Measurements from ENCODE around the gene PATE4. TPM values are rescaled to one million over a fixed set of nuclear protein-coding genes. Genes with fewer than 3 reads are reported as not detected.

The PATE4 gene
- total RNA-seq, 2 experiments from 2014 or later: not detected

DNA sequence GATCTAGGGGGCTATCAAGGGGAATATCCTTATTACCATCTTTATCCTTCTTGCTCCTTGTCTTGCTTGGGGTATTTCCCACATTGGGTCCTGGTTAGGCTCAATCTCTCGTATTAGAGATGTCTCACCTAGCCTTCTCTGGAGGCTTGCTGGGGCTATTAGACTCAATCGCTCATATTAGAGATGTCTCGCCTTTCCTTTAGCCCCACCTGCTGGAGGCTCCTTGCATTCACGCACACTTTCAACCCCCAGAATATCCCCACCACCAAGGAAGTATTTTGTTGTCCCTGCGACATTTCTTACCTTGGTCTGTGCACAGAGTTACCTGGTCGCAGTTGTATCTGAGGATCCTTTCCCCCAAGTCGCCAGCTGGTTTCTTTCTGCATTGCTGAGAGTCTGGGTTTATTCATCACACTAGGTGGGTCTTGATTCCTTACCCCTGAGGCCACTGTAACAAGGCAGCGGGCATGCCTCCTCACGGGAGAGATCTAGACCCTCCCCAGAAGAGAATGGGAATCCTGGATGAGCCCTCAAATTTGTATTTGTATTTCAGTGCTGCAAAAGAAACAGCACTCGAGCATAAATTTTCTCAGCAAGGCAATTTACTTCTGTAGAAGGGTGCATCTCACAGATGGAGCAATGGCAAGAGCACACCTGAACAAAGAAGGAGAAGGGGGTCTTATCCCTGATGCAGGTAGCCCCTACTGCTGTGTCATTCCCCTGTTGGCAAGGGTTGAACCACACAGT lies 38.4 kb downstream of the PATE4 start:
- H3K4me1 Mint-ChIP-seq: no peaks in the 10 kb centered on the region
- peaks cover 14% of the 10 kb centered on the region for H3K27me3 Mint-ChIP-seq
- peaks cover 3% of the 10 kb centered on the region for H3K9me3 Mint-ChIP-seq
- DNase-seq: no peak
- H3K4me3 Mint-ChIP-seq: no peak overlapping the region
- no peak overlapping the region for H3K27ac Mint-ChIP-seq
- H3K36me3 Mint-ChIP-seq: no peaks in the 10 kb centered on the region

DNA sequence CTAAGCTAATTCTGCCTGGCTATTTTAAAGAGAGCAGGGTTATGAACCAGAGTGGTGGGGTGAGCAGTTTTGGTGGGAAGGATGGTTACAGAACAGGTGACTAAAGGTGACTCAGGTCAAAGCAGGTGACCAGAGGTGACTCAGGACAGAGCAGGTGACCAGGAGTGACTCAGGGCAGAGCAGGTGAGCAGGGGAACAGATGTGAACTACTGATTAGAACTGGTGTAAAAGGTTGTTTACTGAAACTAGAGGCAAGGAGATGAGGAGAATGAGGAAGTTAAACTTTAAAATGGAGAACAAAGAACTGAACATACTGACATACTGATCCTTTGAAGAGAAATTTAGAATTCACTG lies 39.0 kb downstream of the PATE4 start:
- Mint-ChIP-seq H3K27ac (no peak overlapping the region), H3K9me3 (peaks cover 3% of the 10 kb centered on the region), H3K27me3 (peaks cover 14% of the 10 kb centered on the region), H3K4me3 (no peak overlapping the region), H3K4me1 (no peaks in the 10 kb centered on the region), H3K36me3 (no peaks in the 10 kb centered on the region)
- DNase-seq: no peak

- Mint-ChIP-seq H3K27ac (no peak overlapping the region), H3K9me3 (peaks cover 3% of the 10 kb centered on the region), H3K4me3 (no peak overlapping the region), H3K27me3 (peaks cover 14% of the 10 kb centered on the region), H3K4me1 (no peaks in the 10 kb centered on the region), H3K36me3 (no peaks in the 10 kb centered on the region)
- no peak for DNase-seq
Observed at GRCh38 chr11:125873881-125874555, 40.9 kb downstream of the PATE4 start.

GRCh38 chr11:125874556-125875124 lies 41.5 kb downstream of the PATE4 start:
- H3K36me3 Mint-ChIP-seq: no peaks in the 10 kb centered on the region

GRCh38 chr11:125881291-125881690 lies 48.2 kb downstream of the PATE4 start:
- no peak for DNase-seq
- peaks cover 1% of the 10 kb centered on the region for H3K36me3 Mint-ChIP-seq
- no peaks in the 10 kb centered on the region for H3K9me3 Mint-ChIP-seq
- peaks cover 3% of the 10 kb centered on the region for H3K27me3 Mint-ChIP-seq
- H3K4me3 Mint-ChIP-seq: no peak overlapping the region
- no peak overlapping the region for H3K27ac Mint-ChIP-seq
- H3K4me1 Mint-ChIP-seq: no peaks in the 10 kb centered on the region

More at GRCh38 chr11:125874556-125875124, 41.5 kb downstream of the PATE4 start:
- Mint-ChIP-seq H3K4me1 (no peaks in the 10 kb centered on the region), H3K27ac (no peak overlapping the region), H3K4me3 (no peak overlapping the region), H3K27me3 (peaks cover 14% of the 10 kb centered on the region), H3K9me3 (peaks cover 3% of the 10 kb centered on the region)
- DNase-seq: peak; percentile 39

DNA sequence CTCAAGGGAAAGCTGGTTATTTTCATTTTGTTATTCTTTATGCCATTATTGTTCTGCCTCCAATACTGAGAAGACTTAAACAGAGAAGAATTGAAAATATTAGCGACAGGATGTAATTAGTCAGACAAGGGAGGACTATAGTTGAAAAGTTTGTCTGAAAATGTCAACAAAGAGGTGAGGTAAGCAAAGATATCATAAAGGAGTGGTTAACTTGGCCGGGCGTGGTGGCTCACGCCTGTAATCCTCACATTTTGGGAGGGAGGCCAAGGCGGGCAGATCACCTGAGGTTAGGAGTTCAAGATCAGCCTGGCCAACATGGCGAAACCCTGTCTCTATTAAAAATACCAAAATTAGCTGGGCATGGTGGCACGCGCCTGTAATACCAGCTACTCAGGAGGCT lies 50.3 kb downstream of the PATE4 start:
- Mint-ChIP-seq H3K4me1 (peaks cover 8% of the 10 kb centered on the region), H3K4me3 (no peak overlapping the region), H3K27me3 (peaks cover 8% of the 10 kb centered on the region), H3K36me3 (peaks cover 5% of the 10 kb centered on the region), H3K27ac (no peak overlapping the region), H3K9me3 (peaks cover 1% of the 10 kb centered on the region)
- no peak for DNase-seq

GRCh38 chr11:125886997-125887372 lies 53.9 kb downstream of the PATE4 start:
- peak; percentile 52 for DNase-seq
- Mint-ChIP-seq H3K9me3 (peaks cover 1% of the 10 kb centered on the region), H3K4me1 (peaks cover 19% of the 10 kb centered on the region), H3K27ac (peak overlapping the region; percentile 93), H3K36me3 (peaks cover 7% of the 10 kb centered on the region), H3K27me3 (peaks cover 5% of the 10 kb centered on the region), H3K4me3 (peak overlapping the region; percentile 79)

DNA sequence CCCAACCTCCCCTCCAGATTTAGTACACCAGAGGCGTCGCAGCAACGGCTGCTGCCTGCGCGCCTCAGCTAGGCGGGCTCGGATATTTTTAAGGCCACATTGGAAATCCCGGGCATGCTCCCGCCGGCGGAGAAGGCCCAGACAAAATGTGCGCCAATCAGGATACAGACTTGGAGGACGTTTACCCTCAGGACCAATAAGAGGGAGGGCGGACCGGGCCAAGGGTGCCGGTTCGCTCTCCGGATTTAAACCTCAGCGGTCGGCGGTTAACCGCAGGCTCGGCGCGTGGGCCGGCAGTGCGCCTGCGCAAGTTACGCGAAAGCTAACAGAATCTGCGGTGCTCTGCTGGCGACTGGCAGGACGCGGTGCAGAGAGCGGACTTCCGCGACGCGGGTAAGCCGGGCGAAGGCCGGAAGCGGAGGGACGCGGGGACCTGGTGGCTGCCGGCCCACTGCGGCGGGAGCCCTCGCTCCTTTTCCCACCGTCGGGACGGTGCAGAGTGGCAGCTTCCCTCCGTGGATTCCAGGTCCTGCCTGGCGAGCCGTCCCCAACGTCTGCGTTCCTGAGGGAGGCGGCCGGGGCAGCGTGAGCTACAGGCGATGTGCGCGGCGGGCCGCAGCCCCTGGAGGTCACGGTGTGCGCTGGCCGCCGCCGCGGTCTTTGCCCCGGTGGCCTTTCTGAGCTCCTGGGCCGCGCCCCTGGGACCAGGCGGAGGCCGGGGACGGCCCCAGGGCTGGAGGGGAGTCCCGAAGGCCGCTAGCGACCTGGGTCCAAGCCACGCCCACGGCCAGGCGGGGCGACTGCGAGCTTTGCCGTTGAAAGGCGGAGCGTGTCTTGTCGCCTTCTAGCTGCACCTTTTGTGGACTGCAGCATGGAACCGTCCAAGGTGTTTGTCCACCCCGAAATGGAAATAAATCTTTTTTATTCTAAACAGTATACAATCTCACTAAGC lies 54.5 kb downstream of the PATE4 start, which contains the start of gene HYLS1:
Gene HYLS1, plus strand, starts transcription at position 296 of the 952 bp plus-strand sequence. CDS start 11,701 bp downstream, outside the sequence.
- H3K4me3 Mint-ChIP-seq: peak within 1 kb of the TSS; percentile 79

More for the DNA sequence above, 54.5 kb downstream of the PATE4 start, which contains the start of gene HYLS1:
- DNase-seq: peak; percentile 97
- Mint-ChIP-seq H3K27ac (peak within 1 kb of the TSS; percentile 93), H3K4me1 (peaks cover 20% of the 10 kb centered on the region), H3K27me3 (peaks cover 5% of the 10 kb centered on the region), H3K9me3 (peaks cover 1% of the 10 kb centered on the region), H3K36me3 (peaks cover 7% of the 10 kb centered on the region)

Other genes starting within 250 kb of the PATE4 start
- gene STT3A, start 240.5 kb upstream of the PATE4 start, total RNA-seq: 100 to 1,000 TPM; 107 to 111 TPM
- 100 to 1,000 TPM; 151 to 163 TPM for gene CHEK1, start 208.2 kb upstream of the PATE4 start, total RNA-seq
- gene ACRV1, start 152.5 kb upstream of the PATE4 start, total RNA-seq: not detected
- gene PATE1, start 87.0 kb upstream of the PATE4 start, total RNA-seq: not detected
- gene PATE2, start 54.5 kb upstream of the PATE4 start, total RNA-seq: not detected
- gene PATE3, start 45.2 kb upstream of the PATE4 start, total RNA-seq: not detected
- gene HYLS1, start 54.4 kb downstream of the PATE4 start, total RNA-seq: 1 to 10 TPM; 8.0 to 8.1 TPM
- 10 to 100 TPM; 16.1 to 23.3 TPM for gene PUS3, start 69.9 kb downstream of the PATE4 start, total RNA-seq
- gene DDX25, start 71.2 kb downstream of the PATE4 start, total RNA-seq: under 1 TPM; 0.14 to 0.26 TPM
- gene VSIG10L2, start 112.7 kb downstream of the PATE4 start, total RNA-seq: not detected
- 1 to 10 TPM; 2.0 to 2.6 TPM for gene CDON, start 229.6 kb downstream of the PATE4 start, total RNA-seq